Measurements from ENCODE around the gene CLEC18B.
"Not testable (repeated sequence)": the region's sequence is repeated elsewhere in the genome, so short reads cannot be mapped to it uniquely, and the experiment has no call there.

The CLEC18B gene

GRCh38 chr16:74404148-74404933 is 16.9 kb downstream of the CLEC18B start:
- DNase-seq = not testable (repeated sequence)

- DNase-seq = not testable (repeated sequence)
Measured at GRCh38 chr16:74400238-74400637, 21.0 kb downstream of the CLEC18B start.

- not testable (repeated sequence) for DNase-seq
Measured at GRCh38 chr16:74398212-74398895, 22.9 kb downstream of the CLEC18B start.

GRCh38 chr16:74396521-74397017 is 24.7 kb downstream of the CLEC18B start:
- DNase-seq = not testable (repeated sequence)

- DNase-seq = not testable (repeated sequence)
Measured at GRCh38 chr16:74394604-74395003, 26.7 kb downstream of the CLEC18B start.

GRCh38 chr16:74394131-74394530 is 27.1 kb downstream of the CLEC18B start:
- DNase-seq = not testable (repeated sequence)

- not testable (repeated sequence) for DNase-seq
Measured at GRCh38 chr16:74391454-74392050, 29.7 kb downstream of the CLEC18B start.

GRCh38 chr16:74382339-74383034 is 38.8 kb downstream of the CLEC18B start:
- DNase-seq = not testable (repeated sequence)

GRCh38 chr16:74373847-74374184 is 47.5 kb downstream of the CLEC18B start:
- DNase-seq = not testable (repeated sequence)

GRCh38 chr16:74372953-74373846 is 48.1 kb downstream of the CLEC18B start:
- no peak for DNase-seq

GRCh38 chr16:74372369-74372768 is 48.9 kb downstream of the CLEC18B start:
- no peak for DNase-seq

- DNase-seq = not testable (repeated sequence)
Measured at GRCh38 chr16:74370338-74371135, 50.7 kb downstream of the CLEC18B start.

- DNase-seq = peak; percentile 36
Measured at GRCh38 chr16:74368002-74368911, 53.0 kb downstream of the CLEC18B start.

- DNase-seq = peak; percentile 0
Measured at GRCh38 chr16:74367469-74368001, 53.7 kb downstream of the CLEC18B start.

GRCh38 chr16:74361646-74362610 is 59.4 kb downstream of the CLEC18B start:
- peak; percentile 22 for DNase-seq
